ENCODE results near the gene UGT1A8.
"Not testable (repeated sequence)": the region's sequence is repeated elsewhere in the genome, so short reads cannot be mapped to it uniquely, and the experiment has no call there.

GRCh38 chr2:233636306-233636705 is 18.9 kb downstream of the UGT1A8 start, which contains the start of gene UGT1A10:
- not testable (repeated sequence) for TF ChIP-seq POLR2AphosphoS5 (IDR thresholded peaks at IDR 0.05; ENCODE audit: low read depth); CTCF (IDR thresholded peaks at IDR 0.05; ENCODE audit: insufficient read depth, low read length)

All from HL-60 (cell line).